Progenitor cell of endocrine pancreas (in vitro differentiated cells): ENCODE data around the gene PRSS33. TPM values are rescaled to one million over a fixed set of nuclear protein-coding genes. Genes with fewer than 3 reads are reported as not detected.

Experiments
- DNase-seq: peaks from one replicate; pipeline ENCODE4 v3.0.0; 2021; ENCODE audit warnings: low spot score; ENCODE audit not compliant: unreplicated experiment
- H3K27ac Mint-ChIP-seq: 2 replicates; pipeline ENCODE4 v1.8.0; 2021; ENCODE audit warnings: mild to moderate bottlenecking, moderate library complexity, mixed read lengths
- H3K27me3 Mint-ChIP-seq: 2 replicates; pipeline ENCODE4 v1.8.0; 2021; ENCODE audit warnings: mixed read lengths
- H3K36me3 Mint-ChIP-seq: 2 replicates; pipeline ENCODE4 v1.8.0; 2022; ENCODE audit warnings: mixed read lengths; ENCODE audit not compliant: insufficient read depth
- H3K4me1 Mint-ChIP-seq: 2 replicates; pipeline ENCODE4 v1.8.0; 2021; ENCODE audit warnings: low read depth, mixed read lengths
- H3K4me3 Mint-ChIP-seq: 2 replicates; pipeline ENCODE4 v1.8.0; 2021; ENCODE audit warnings: low read depth, mild to moderate bottlenecking, moderate library complexity, mixed read lengths
- H3K9me3 Mint-ChIP-seq: 2 replicates; pipeline ENCODE4 v1.8.0; 2021; ENCODE audit warnings: low read depth, mixed read lengths
- CTCF ChIP-seq: fragments of 200-600 bp; sonication (generic); IDR thresholded peaks from one replicate; pipeline ENCODE4 v1.5.0; 2021; ENCODE audit warnings: antibody characterized with exemption, mild to moderate bottlenecking; ENCODE audit not compliant: unreplicated experiment
- total RNA-seq: library from RNA; stranded (reverse); gene quantifications from 2 replicates; pipeline ENCODE4 v1.2.1, GENCODE V29; 2021

PRSS33 gene
- total RNA-seq, 1 donor from 2014 or later, result 0.31 TPM

DNA sequence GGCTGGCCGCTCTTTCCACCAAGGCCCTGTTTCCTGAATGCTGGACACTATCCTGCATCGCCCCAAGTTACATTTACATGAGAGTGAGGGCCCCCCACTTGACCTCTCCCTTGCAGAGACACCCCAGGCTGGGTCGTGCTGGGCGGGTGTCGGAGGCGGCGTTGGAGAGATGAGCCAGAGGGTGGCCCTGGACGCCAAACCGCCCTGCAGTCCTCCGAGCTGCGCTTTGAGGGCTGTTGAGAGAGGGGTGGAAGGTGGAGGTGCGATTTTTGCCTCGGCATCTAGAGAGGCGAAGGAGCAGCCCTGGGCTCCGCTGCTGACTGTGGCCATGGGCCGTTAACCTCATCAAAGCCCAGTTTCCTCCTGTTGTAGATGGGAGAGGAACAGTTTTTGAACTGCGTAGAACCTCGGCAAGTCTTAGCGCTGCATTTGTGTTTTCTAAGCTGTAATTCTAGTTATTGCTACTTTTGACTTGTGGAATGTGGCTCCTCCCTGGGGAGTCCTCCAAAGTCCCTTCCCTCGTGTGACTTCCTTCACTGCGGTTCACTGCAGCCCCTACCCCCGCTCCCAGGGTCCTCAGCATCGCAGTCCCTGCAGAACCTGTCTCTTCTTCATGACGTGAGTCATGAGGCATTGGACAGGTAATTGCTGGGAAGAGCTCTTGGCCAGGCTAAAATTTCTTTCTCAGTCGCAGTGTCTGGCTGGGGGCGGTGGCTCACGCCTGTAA, 9.3 kb downstream of the PRSS33 start:
- Mint-ChIP-seq H3K9me3 (no peaks in the 10 kb centered on the region), H3K36me3 (no peaks in the 10 kb centered on the region), H3K27me3 (no peaks in the 10 kb centered on the region), H3K27ac (peak overlapping the region; percentile 99), H3K4me3 (peak overlapping the region; percentile 93), H3K4me1 (peaks cover 17% of the 10 kb centered on the region)
- DNase-seq, result no peak
- no peak for TF ChIP-seq CTCF

DNA sequence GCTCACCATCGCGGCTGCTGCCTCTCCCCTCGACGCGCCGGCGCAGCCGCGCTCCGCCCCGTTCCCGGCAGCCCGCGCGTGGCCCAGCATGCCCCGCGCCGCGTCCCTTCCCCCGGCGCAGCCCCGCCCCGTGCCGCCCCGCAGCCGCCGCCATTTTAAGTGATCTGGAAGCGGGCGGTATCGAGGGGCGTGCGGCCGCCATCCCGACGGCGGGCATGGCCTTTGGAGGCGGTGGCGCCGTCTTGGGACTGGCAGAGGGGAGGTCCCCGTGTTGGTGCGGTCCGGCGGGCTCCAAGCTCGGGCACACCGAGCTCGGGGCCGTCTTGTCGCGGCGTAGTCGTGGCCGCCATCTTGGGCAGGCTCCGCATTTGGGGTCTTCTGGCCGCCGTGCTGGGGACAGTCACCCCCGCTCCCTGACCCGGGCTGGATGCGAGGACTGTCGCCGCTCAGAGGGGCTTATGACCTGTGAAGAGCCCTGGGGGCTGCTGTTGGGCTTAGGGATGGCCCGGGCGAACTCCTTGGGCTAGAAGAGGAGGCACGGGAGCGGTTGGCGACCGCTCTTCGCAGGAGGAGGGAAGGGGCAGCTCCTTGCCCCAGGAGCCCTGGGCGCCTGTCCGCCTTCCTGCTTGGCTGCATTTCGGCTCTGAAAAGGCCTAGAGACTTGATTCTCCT, 10.0 kb downstream of the PRSS33 start, which contains the start of gene ELOB:
TSS of gene ELOB (minus strand) at position 50 of the 672 bp plus-strand sequence. CDS start at position 9, 41 bp downstream.
- Mint-ChIP-seq H3K36me3 (peaks cover 3% of the 10 kb centered on the region), H3K9me3 (no peaks in the 10 kb centered on the region), H3K4me1 (peaks cover 17% of the 10 kb centered on the region), H3K27me3 (no peaks in the 10 kb centered on the region), H3K27ac (peak within 1 kb of the TSS; percentile 99), H3K4me3 (peak within 1 kb of the TSS; percentile 93)
- TF ChIP-seq CTCF, result no peak
- DNase-seq, result peak; percentile 80

- peak overlapping the region; percentile 91 for H3K4me3 Mint-ChIP-seq
- H3K27me3 Mint-ChIP-seq, result no peaks in the 10 kb centered on the region
- TF ChIP-seq CTCF, result no peak
- peaks cover 5% of the 10 kb centered on the region for H3K36me3 Mint-ChIP-seq
- no peaks in the 10 kb centered on the region for H3K9me3 Mint-ChIP-seq
- H3K4me1 Mint-ChIP-seq, result peaks cover 17% of the 10 kb centered on the region
- H3K27ac Mint-ChIP-seq, result peak overlapping the region; percentile 96
- no peak for DNase-seq
These were observed 10.7 kb downstream of the PRSS33 start for GRCh38 chr16:2776500-2777139.

- Mint-ChIP-seq H3K27me3 (no peaks in the 10 kb centered on the region), H3K4me1 (peaks cover 17% of the 10 kb centered on the region), H3K9me3 (no peaks in the 10 kb centered on the region), H3K4me3 (peak overlapping the region; percentile 91), H3K27ac (peak overlapping the region; percentile 96), H3K36me3 (peaks cover 5% of the 10 kb centered on the region)
- TF ChIP-seq CTCF, result no peak
- DNase-seq, result no peak
These were observed 11.4 kb downstream of the PRSS33 start for GRCh38 chr16:2775765-2776499.
